B cell (primary cell): ENCODE data around the gene GET4. TPM values are rescaled to one million over a fixed set of nuclear protein-coding genes. Genes with fewer than 3 reads are reported as not detected.

ENCODE experiments used
- ATAC-seq: fragments of 200-7000 bp; cut with Tn5 transposase; one replicate; pipeline ENCODE4 v1.10.0; 2021; ENCODE audit warnings: low read depth, mild to moderate bottlenecking, moderate number of reproducible peaks, moderate library complexity
- CTCF ChIA-PET: fragments of 350-600 bp; sonication (Branson Sonifier 250); formaldehyde crosslinking; loops from one replicate; lab custom pipeline; 2021; ENCODE audit warnings: antibody characterized with exemption, inconsistent platforms; lab: Charles Lee
- POLR2A ChIA-PET: fragments of 350-600 bp; sonication (Branson Sonifier 250); formaldehyde crosslinking; loops from one replicate; lab custom pipeline; 2021; ENCODE audit warnings: antibody characterized with exemption; lab: Charles Lee
- DNase-seq: peaks from one replicate; pipeline ENCODE4 v3.0.0; 2013
- H2AFZ ChIP-seq: 2 replicates; pipeline ENCODE4 v1.6.1; 2012; ENCODE audit warnings: mild to moderate bottlenecking, low read depth, low read length; ENCODE audit not compliant: insufficient read depth, poor library complexity, severe bottlenecking
- H3K27ac ChIP-seq, 2 donors: 1 replicate in 1 of 2; 2 replicates in 1 of 2; pipeline ENCODE4 v1.5.1; 2012 to 2013; ENCODE audit warnings: low read length in 2 of 2, mild to moderate bottlenecking in 2 of 2, moderate library complexity in 1 of 2
- H3K27me3 ChIP-seq, 4 experiments: fragments of 200-600 bp in 1 of 4; sonication (generic) in 1 of 4; replicated peaks in 1 of 4; 1 replicate in 2 of 4; 2 replicates in 2 of 4; pipeline versions ENCODE4 v1.6.1 to v1.7.0; 2013 to 2016; ENCODE audit warnings: low read length in 3 of 4, mild to moderate bottlenecking in 2 of 4, mixed read lengths in 1 of 4, moderate library complexity in 1 of 4; ENCODE audit not compliant: insufficient read depth in 4 of 4, control insufficient read depth in 3 of 4; ENCODE audit errors: control extremely low read depth in 1 of 4
- H3K36me3 ChIP-seq, 2 experiments: replicated peaks in 1 of 2; 1 replicate in 1 of 2; 2 replicates in 1 of 2; pipeline versions ENCODE4 v1.6.1 to v1.7.1; 2013; ENCODE audit warnings: low read length in 1 of 2; ENCODE audit not compliant: insufficient read depth in 2 of 2, control insufficient read depth in 1 of 2; ENCODE audit errors: control extremely low read depth in 1 of 2, extremely low read depth in 1 of 2
- H3K4me1 ChIP-seq, 2 donors: fragments of 200-600 bp in 1 of 2; sonication (generic) in 1 of 2; 1 replicate in 1 of 2; 2 replicates in 1 of 2; pipeline versions ENCODE4 v1.5.1 to v1.6.1; 2013 to 2017; ENCODE audit warnings: low read length in 2 of 2; ENCODE audit not compliant: control insufficient read depth in 2 of 2, insufficient read depth in 2 of 2
- H3K4me2 ChIP-seq: replicated peaks from 2 replicates; pipeline ENCODE3; 2012; ENCODE audit warnings: mild to moderate bottlenecking, low read depth, low read length; ENCODE audit not compliant: poor library complexity, severe bottlenecking
- H3K4me3 ChIP-seq, 5 experiments: fragments of 200-600 bp in 1 of 5; sonication (generic) in 1 of 5; 1 replicate in 3 of 5; 2 replicates in 2 of 5; pipeline versions ENCODE4 v1.5.1 to v1.7.0; 2011 to 2016; ENCODE audit warnings: low read length in 4 of 5, mild to moderate bottlenecking in 4 of 5, low read depth in 2 of 5, control low read depth in 1 of 5, moderate library complexity in 1 of 5; ENCODE audit not compliant: insufficient read depth in 1 of 5; ENCODE audit errors: control extremely low read depth in 1 of 5, extremely low read depth in 1 of 5
- H3K79me2 ChIP-seq: fragments of 200-600 bp; sonication (generic); one replicate; pipeline ENCODE4 v1.6.0; 2016; ENCODE audit warnings: low read length; ENCODE audit not compliant: control insufficient read depth, insufficient read depth
- H3K9ac ChIP-seq: fragments of 200-600 bp; sonication (generic); 2 replicates; pipeline ENCODE4 v1.6.1; 2017; ENCODE audit warnings: mild to moderate bottlenecking, low read length, moderate library complexity
- H3K9me3 ChIP-seq, 3 donors: one replicate each; pipeline versions ENCODE4 v1.6.1 to v1.7.1; 2013; ENCODE audit warnings: low read length in 2 of 3; ENCODE audit not compliant: control insufficient read depth in 2 of 3, insufficient read depth in 1 of 3; ENCODE audit errors: control extremely low read depth in 1 of 3
- H4K20me1 ChIP-seq: 2 replicates; pipeline ENCODE4 v1.6.0; 2012; ENCODE audit warnings: mild to moderate bottlenecking, low read length; ENCODE audit not compliant: insufficient read depth, control insufficient read depth, poor library complexity, severe bottlenecking
- H3K27ac Mint-ChIP-seq: one replicate; pipeline ENCODE4 v1.8.0; 2021; ENCODE audit warnings: mixed read lengths
- H3K27me3 Mint-ChIP-seq: one replicate; pipeline ENCODE4 v1.8.0; 2021; ENCODE audit warnings: mixed read lengths
- H3K4me1 Mint-ChIP-seq: one replicate; pipeline ENCODE4 v1.8.0; 2021; ENCODE audit warnings: mixed read lengths
- H3K4me3 Mint-ChIP-seq: one replicate; pipeline ENCODE4 v1.8.0; 2021; ENCODE audit warnings: mixed read lengths
- H3K9me3 Mint-ChIP-seq: one replicate; pipeline ENCODE4 v1.8.0; 2022; ENCODE audit warnings: mixed read lengths; ENCODE audit not compliant: insufficient read depth
- EZH2 ChIP-seq: IDR thresholded peaks from 2 replicates; pipeline ENCODE4 v1.6.1; 2012; ENCODE audit warnings: borderline replicate concordance, low read depth, mild to moderate bottlenecking, moderate library complexity, low read length; ENCODE audit not compliant: insufficient read depth, poor library complexity, severe bottlenecking
- WGBS: methylation state at CpG from one replicate; pipeline ENCODE4 v1.1.5; 2013; ENCODE audit warnings: missing lambda C conversion rate; ENCODE audit not compliant: insufficient coverage; 5-methylcytosine and 5-hydroxymethylcytosine counted together
- intact Hi-C: fragments of 100-400 bp; cut with micrococcal nuclease; formaldehyde crosslinking; loops from one replicate; pipeline ENCODE4 v1.10.0; 2022
- polyA plus RNA-seq: library from polyadenylated mRNA; depleted of rRNA; stranded (reverse); fragments of >200 nt; gene quantifications from 2 replicates; pipeline ENCODE4 v1.2.3, GENCODE V29; 2012
- total RNA-seq, 2 donors: library from RNA; stranded (reverse); fragments of 120-200 nt in 1 of 2; gene quantifications; 1 replicate in 1 of 2; 2 replicates in 1 of 2; pipeline versions ENCODE4 v1.2.3 to v1.2.4, GENCODE V29; 2013 to 2022
- TF ChIP-seq, protein P1 (sequence below): fragments of 200-600 bp; IDR thresholded peaks from one replicate; pipeline ENCODE4 v1.8.0; 2022; ENCODE audit warnings: antibody characterized with exemption, mild to moderate bottlenecking

The GET4 gene
- total and polyA plus RNA-seq, 2 donors (not counting 1 experiment from before 2014, with no cell fraction given), result 53.5 to 65.5 TPM

DNA sequence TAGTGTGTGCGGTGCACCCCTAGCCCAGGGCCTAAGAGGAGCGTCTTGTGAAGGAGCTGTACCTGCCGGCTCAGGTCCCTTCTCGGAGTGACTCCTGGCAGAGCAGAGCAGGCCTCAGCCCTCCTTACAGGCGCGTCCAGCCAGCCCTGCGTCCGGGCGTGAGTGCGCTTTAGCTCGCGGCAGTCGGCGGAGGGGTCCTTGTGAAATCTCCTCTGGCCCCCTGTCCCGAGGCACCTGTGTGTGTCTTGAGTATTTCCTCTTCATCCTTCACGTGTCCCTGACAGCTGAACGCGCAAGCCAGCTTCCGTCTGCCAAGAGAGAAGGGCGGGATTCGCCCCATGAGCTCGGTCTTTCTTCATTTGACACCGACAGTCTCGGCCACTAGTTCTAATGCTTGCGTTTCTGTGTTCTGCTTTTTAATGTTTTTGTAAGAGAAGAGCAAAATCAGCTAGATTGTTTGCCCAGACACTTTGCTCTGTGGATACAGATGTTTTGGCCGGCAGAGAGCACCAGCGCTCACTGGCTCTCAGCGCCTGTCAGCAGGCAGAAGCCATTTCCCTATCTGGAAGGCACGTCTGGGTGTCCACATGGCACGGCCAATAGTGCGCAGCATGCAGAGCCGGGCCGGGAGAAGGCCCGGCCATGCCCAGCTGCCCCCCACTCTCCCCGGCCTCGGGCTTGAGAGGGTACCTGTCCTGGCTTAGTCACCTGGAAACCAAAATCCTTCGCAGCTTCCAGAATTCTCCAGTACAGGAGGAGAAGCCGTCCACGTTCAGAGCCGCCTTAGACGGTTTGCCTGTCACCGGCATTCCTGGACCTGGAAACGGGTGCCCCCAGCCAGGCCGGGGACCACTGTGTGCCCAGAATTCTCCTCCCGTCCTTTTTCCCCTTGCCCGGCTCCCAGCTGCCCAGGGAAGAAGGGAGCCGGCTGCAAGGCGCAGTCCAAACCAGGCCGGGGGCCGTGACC lies 7.0 kb downstream of the GET4 start:
- no peaks in the 10 kb centered on the region for H3K27me3 Mint-ChIP-seq
- H3K4me3 ChIP-seq, result no peak overlapping the region
- H3K4me2 ChIP-seq, result no peak overlapping the region
- H3K4me1 ChIP-seq, result peaks cover under 1 to 9% of the 10 kb centered on the region in 2 donors
- peaks cover 0 to 8% (median 0%) of the 10 kb centered on the region in 3 donors for H3K9me3 ChIP-seq
- peaks cover 99% of the 10 kb centered on the region for H3K79me2 ChIP-seq
- WGBS, result 96% methylated on average over 48 of the region's 50 CpGs
- peaks cover 1 to 31% of the 10 kb centered on the region in 2 experiments for H3K36me3 ChIP-seq
- H3K4me1 Mint-ChIP-seq, result peaks cover 30% of the 10 kb centered on the region
- H3K27ac Mint-ChIP-seq, result no peak overlapping the region
- no peak overlapping the region for H3K9ac ChIP-seq
- ATAC-seq, result no peak
- H3K9me3 Mint-ChIP-seq, result no peaks in the 10 kb centered on the region
- DNase-seq, result no peak
- intact Hi-C loops, result no loop called here
- no peaks in the 10 kb centered on the region for H3K27me3 ChIP-seq
- TF ChIP-seq, protein P1, sequence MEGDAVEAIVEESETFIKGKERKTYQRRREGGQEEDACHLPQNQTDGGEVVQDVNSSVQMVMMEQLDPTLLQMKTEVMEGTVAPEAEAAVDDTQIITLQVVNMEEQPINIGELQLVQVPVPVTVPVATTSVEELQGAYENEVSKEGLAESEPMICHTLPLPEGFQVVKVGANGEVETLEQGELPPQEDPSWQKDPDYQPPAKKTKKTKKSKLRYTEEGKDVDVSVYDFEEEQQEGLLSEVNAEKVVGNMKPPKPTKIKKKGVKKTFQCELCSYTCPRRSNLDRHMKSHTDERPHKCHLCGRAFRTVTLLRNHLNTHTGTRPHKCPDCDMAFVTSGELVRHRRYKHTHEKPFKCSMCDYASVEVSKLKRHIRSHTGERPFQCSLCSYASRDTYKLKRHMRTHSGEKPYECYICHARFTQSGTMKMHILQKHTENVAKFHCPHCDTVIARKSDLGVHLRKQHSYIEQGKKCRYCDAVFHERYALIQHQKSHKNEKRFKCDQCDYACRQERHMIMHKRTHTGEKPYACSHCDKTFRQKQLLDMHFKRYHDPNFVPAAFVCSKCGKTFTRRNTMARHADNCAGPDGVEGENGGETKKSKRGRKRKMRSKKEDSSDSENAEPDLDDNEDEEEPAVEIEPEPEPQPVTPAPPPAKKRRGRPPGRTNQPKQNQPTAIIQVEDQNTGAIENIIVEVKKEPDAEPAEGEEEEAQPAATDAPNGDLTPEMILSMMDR, result no peak
- H3K4me3 Mint-ChIP-seq, result no peak overlapping the region
- no peak overlapping the region for H3K27ac ChIP-seq
- H2AFZ ChIP-seq, result no peak overlapping the region
- H4K20me1 ChIP-seq, result peaks cover 98% of the 10 kb centered on the region
- POLR2A ChIA-PET, result no interaction called here
- CTCF ChIA-PET, result no interaction called here

DNA sequence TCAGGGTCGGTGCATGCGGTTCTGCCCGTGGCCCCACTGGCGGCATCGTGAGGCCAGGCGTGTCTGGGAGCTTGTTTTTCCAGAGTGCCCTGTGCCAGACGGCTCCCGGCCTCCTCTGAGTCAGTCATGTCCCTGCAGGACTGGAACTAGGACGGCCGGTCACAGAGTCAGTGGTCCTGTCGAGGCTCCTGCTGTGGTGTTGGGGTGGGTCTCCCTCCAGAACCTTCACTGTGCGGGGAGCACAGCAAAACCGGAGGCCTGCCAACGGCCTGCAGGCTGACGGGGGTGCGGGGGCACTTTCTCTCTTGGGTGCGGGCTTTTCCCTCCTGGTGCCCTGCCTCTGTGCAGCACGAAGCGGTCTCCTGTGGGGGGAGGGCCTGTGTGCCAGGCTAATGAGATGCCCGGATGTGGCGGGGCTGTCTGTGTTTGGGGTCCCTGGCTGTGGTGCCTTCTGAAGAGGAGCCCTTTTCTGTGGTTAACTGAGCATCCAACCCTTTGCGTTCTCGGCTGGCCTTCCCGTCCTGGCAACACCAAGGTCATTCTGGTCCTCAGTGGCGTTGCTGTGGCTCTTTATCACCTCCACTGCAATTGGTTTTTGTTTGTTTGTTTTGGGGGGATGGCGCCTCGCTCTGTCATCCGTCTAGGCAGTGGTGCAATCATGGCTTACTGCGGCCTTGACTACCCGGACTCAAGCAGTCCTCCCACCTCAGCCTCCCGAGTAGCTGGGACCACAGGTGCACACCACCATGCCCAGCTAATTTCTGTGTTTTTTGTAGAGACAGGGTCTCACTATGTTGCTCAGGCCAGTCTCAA lies 8.0 kb downstream of the GET4 start:
- POLR2A ChIA-PET, result no interaction called here
- CTCF ChIA-PET, result no interaction called here
- peaks cover under 1 to 35% of the 10 kb centered on the region in 2 experiments for H3K36me3 ChIP-seq

More for the DNA sequence above, 8.0 kb downstream of the GET4 start:
- Histone ChIP-seq H3K4me1 (no peaks in the 10 kb centered on the region), H3K9ac (no peak overlapping the region), H2AFZ (no peak overlapping the region), H3K4me2 (no peak overlapping the region), H4K20me1 (peaks cover 98% of the 10 kb centered on the region), H3K9me3 (peaks cover 0 to 8% (median 0%) of the 10 kb centered on the region in 3 donors), H3K27ac (no peak overlapping the region), H3K27me3 (no peaks in the 10 kb centered on the region), H3K79me2 (peaks cover 99% of the 10 kb centered on the region), H3K4me3 (no peak overlapping the region)
- H3K4me1 Mint-ChIP-seq, result peaks cover 23% of the 10 kb centered on the region
- WGBS, result 95% methylated on average over 24 of the region's 31 CpGs
- H3K9me3 Mint-ChIP-seq, result no peaks in the 10 kb centered on the region
- ATAC-seq (no peak), DNase-seq (no peak)
- H3K27me3 Mint-ChIP-seq, result no peaks in the 10 kb centered on the region
- intact Hi-C loops, result no loop called here
- TF ChIP-seq, protein P1, result no peak
- no peak for TF ChIP-seq EZH2
- H3K27ac Mint-ChIP-seq, result no peak overlapping the region
- H3K4me3 Mint-ChIP-seq, result no peak overlapping the region
